HEK293 (cell line): ENCODE measurements around the gene RPS14.

ENCODE experiments used
- CTCF ChIA-PET: fragments of 350-600 bp; formaldehyde crosslinking; extraction: SDS; loops from one replicate; lab custom pipeline; 2021; ENCODE audit warnings: antibody characterized with exemption; lab: Yijun Ruan, JAX
- POLR2A ChIA-PET: fragments of 300-600 bp; formaldehyde crosslinking; extraction: SDS; loops from one replicate; lab custom pipeline; 2020; ENCODE audit warnings: antibody characterized with exemption, inconsistent platforms; lab: Yijun Ruan, JAX
- H3K27ac ChIP-seq: fragments of 200-500 bp; sonication (Bioruptor generic); 2 replicates; pipeline ENCODE4 v1.5.1; 2014; ENCODE audit warnings: low read depth, low read length, control low read depth, inconsistent platforms; ENCODE audit errors: extremely low read depth
- H3K36me3 ChIP-seq, 2 experiments: fragments of 200-500 bp in 1 of 2; sonication (Bioruptor generic) in 1 of 2; 1 replicate in 1 of 2; 2 replicates in 1 of 2; pipeline ENCODE4 v1.5.1; 2014 to 2017; ENCODE audit warnings: inconsistent platforms in 2 of 2, low read length in 2 of 2; ENCODE audit not compliant: control insufficient read depth in 2 of 2, insufficient read depth in 1 of 2
- H3K4me1 ChIP-seq: fragments of 200-500 bp; sonication (Bioruptor generic); 2 replicates; pipeline ENCODE4 v1.5.1; 2014; ENCODE audit warnings: mild to moderate bottlenecking, low read length, inconsistent platforms; ENCODE audit not compliant: control insufficient read depth, insufficient read depth
- H3K4me3 ChIP-seq: 2 replicates; pipeline ENCODE4 v1.5.1; 2011; ENCODE audit warnings: low read depth, mild to moderate bottlenecking, control low read depth, low read length, moderate library complexity
- H3K9me3 ChIP-seq: fragments of 200-500 bp; sonication (Bioruptor generic); 2 replicates; pipeline ENCODE4 v1.5.1; 2014; ENCODE audit warnings: low read depth, low read length, inconsistent platforms; ENCODE audit not compliant: control insufficient read depth, insufficient read depth
- EGR2 ChIP-seq: fragments of 450-650 bp; formaldehyde crosslinking; IDR thresholded peaks from 2 replicates; pipeline ENCODE4 v1.5.1; 2016; ENCODE audit warnings: low read depth, missing biosample characterization, missing genetic modification characterization
- KLF10 ChIP-seq: fragments of 450-650 bp; IDR thresholded peaks from 2 replicates; pipeline ENCODE4 v1.5.1; 2018; ENCODE audit warnings: missing biosample characterization, mild to moderate bottlenecking, missing genetic modification characterization
- MZF1 ChIP-seq: fragments of 450-650 bp; formaldehyde crosslinking; IDR thresholded peaks from 2 replicates; pipeline ENCODE4 v1.5.1; 2017; ENCODE audit warnings: missing biosample characterization, missing genetic modification characterization, borderline replicate concordance
- OSR2 ChIP-seq: fragments of 450-650 bp; formaldehyde crosslinking; IDR thresholded peaks from 2 replicates; pipeline ENCODE4 v1.5.1; 2016; ENCODE audit warnings: missing biosample characterization, missing genetic modification characterization
- PRDM10 ChIP-seq: fragments of 450-650 bp; formaldehyde crosslinking; IDR thresholded peaks from 2 replicates; pipeline ENCODE4 v1.5.1; 2016; ENCODE audit warnings: missing biosample characterization, missing genetic modification characterization
- SCRT2 ChIP-seq: fragments of 450-650 bp; formaldehyde crosslinking; IDR thresholded peaks from 2 replicates; pipeline ENCODE4 v1.5.1; 2016; ENCODE audit warnings: missing biosample characterization, missing genetic modification characterization
- WT1 ChIP-seq: fragments of 450-650 bp; formaldehyde crosslinking; IDR thresholded peaks from 2 replicates; pipeline ENCODE4 v1.5.1; 2016; ENCODE audit warnings: missing biosample characterization, missing genetic modification characterization
- ZFHX2 ChIP-seq: fragments of 450-650 bp; formaldehyde crosslinking; conservative IDR thresholded peaks from 2 replicates; pipeline ENCODE4 v1.5.1; 2016; ENCODE audit warnings: missing biosample characterization, missing genetic modification characterization
- ZNF146 ChIP-seq: fragments of 450-650 bp; formaldehyde crosslinking; IDR thresholded peaks from 2 replicates; pipeline ENCODE4 v1.5.1; 2016; ENCODE audit warnings: missing biosample characterization, missing genetic modification characterization
- ZNF2 ChIP-seq: fragments of 450-650 bp; formaldehyde crosslinking; IDR thresholded peaks from 2 replicates; pipeline ENCODE4 v1.5.1; 2016; ENCODE audit warnings: missing biosample characterization, missing genetic modification characterization
- ZNF202 ChIP-seq: fragments of 450-650 bp; formaldehyde crosslinking; IDR thresholded peaks from 2 replicates; pipeline ENCODE4 v1.5.1; 2016; ENCODE audit warnings: missing biosample characterization, missing genetic modification characterization, borderline replicate concordance
- ZNF26 ChIP-seq: fragments of 450-650 bp; formaldehyde crosslinking; IDR thresholded peaks from 2 replicates; pipeline ENCODE4 v1.5.1; 2016; ENCODE audit warnings: missing biosample characterization, missing genetic modification characterization
- ZNF280D ChIP-seq: fragments of 450-650 bp; formaldehyde crosslinking; IDR thresholded peaks from 2 replicates; pipeline ENCODE4 v1.5.1; 2016; ENCODE audit warnings: missing biosample characterization, missing genetic modification characterization
- ZNF404 ChIP-seq: fragments of 450-650 bp; formaldehyde crosslinking; IDR thresholded peaks from 2 replicates; pipeline ENCODE4 v1.5.1; 2017; ENCODE audit warnings: missing biosample characterization, missing genetic modification characterization
- ZNF600 ChIP-seq: fragments of 450-650 bp; formaldehyde crosslinking; IDR thresholded peaks from 2 replicates; pipeline ENCODE4 v1.5.1; 2016; ENCODE audit warnings: missing biosample characterization, missing genetic modification characterization
- ZNF639 ChIP-seq: fragments of 450-650 bp; formaldehyde crosslinking; IDR thresholded peaks from 2 replicates; pipeline ENCODE4 v1.5.1; 2016; ENCODE audit warnings: missing biosample characterization, missing genetic modification characterization
- ZXDB ChIP-seq: fragments of 450-650 bp; formaldehyde crosslinking; IDR thresholded peaks from 2 replicates; pipeline ENCODE4 v1.5.1; 2016; ENCODE audit warnings: missing biosample characterization, missing genetic modification characterization

RPS14 gene

GRCh38 chr5:150444770-150445169 lies 4.8 kb downstream of the RPS14 start:
- peaks cover 29 to 61% of the 10 kb centered on the region in 2 experiments for H3K36me3 ChIP-seq
- no peak overlapping the region for H3K27ac ChIP-seq
- ChIA-PET CTCF (interaction anchor here (0.7 to 1.9 kb wide), 2 partner anchors 10 to 379 kb away, joined by 3 to 7 read pairs; no protein-coding TSS in a partner anchor), POLR2A (no interaction called here)
- H3K9me3 ChIP-seq, result no peaks in the 10 kb centered on the region
- no peak overlapping the region for H3K4me3 ChIP-seq
- TF ChIP-seq SCRT2, result no peak
- no peak for TF ChIP-seq ZNF202 (tag by site-specific recombination)
- no peak for TF ChIP-seq ZNF404 (tag by site-specific recombination)
- TF ChIP-seq ZFHX2, result peak; percentile 87
- TF ChIP-seq OSR2 (tag by site-specific recombination), result peak; percentile 49; the same call in 1 of the 2 replicates
- no peak for TF ChIP-seq ZNF146 (tag by site-specific recombination)
- TF ChIP-seq EGR2 (tag by site-specific recombination), result peak; percentile 84
- peaks cover 6% of the 10 kb centered on the region for H3K4me1 ChIP-seq

- Histone ChIP-seq H3K36me3 (peaks cover 29 to 54% of the 10 kb centered on the region in 2 experiments), H3K4me1 (peaks cover 6% of the 10 kb centered on the region), H3K4me3 (no peak overlapping the region), H3K27ac (no peak overlapping the region), H3K9me3 (no peaks in the 10 kb centered on the region)
- POLR2A ChIA-PET, result interaction anchor here (1.3 kb wide), 1 partner anchor 65 kb away, joined by 3 read pairs; no protein-coding TSS in a partner anchor
- TF ChIP-seq PRDM10 (tag by site-specific recombination), result 0 out of 2 replicates have a peak, but pooled peaks have one; percentile 45
- no peak for TF ChIP-seq ZXDB
- TF ChIP-seq ZFHX2, result peak; percentile 49; the same call in 1 of the 2 replicates
- peak; percentile 49; the same call in 1 of the 2 replicates for TF ChIP-seq MZF1 (tag by site-specific recombination)
- no peak for TF ChIP-seq ZNF26
- no peak for TF ChIP-seq WT1
- peak; percentile 56 for TF ChIP-seq ZNF600 (tag by site-specific recombination)
- no peak for TF ChIP-seq ZNF280D (tag by site-specific recombination)
- no peak for TF ChIP-seq KLF10 (tag by site-specific recombination)
- TF ChIP-seq ZNF639 (tag by site-specific recombination), result no peak
- 0 out of 2 replicates have a peak, but pooled peaks have one; percentile 15 for TF ChIP-seq EGR2 (tag by site-specific recombination)
- 0 out of 2 replicates have a peak, but pooled peaks have one; percentile 14 for TF ChIP-seq ZNF2 (tag by site-specific recombination)
- CTCF ChIA-PET, result interaction anchor here (0.6 to 1.9 kb wide), 4 partner anchors 9 to 724 kb away, joined by 3 to 7 read pairs (median 4); no protein-coding TSS in a partner anchor
Observed at GRCh38 chr5:150443242-150444075, 6.1 kb downstream of the RPS14 start.
